H1 (cell line): Measurements from ENCODE around the gene FAM193A. TPM values are rescaled to one million over a fixed set of nuclear protein-coding genes. Genes with fewer than 3 reads are reported as not detected.

Experiments
- CTCF ChIA-PET: fragments of 300-600 bp; sonication (Branson Sonifier 250); formaldehyde crosslinking; loops from one replicate; lab custom pipeline; 2021; ENCODE audit not compliant: partially characterized antibody; lab: Charles Lee
- POLR2A ChIA-PET: fragments of 300-600 bp; sonication (Branson Sonifier 250); formaldehyde crosslinking; loops from one replicate; lab custom pipeline; 2021; ENCODE audit warnings: inconsistent platforms; ENCODE audit not compliant: partially characterized antibody; lab: Charles Lee
- DNase-seq, 2 experiments: peaks; one replicate each; pipeline versions ENCODE4 v3.0.0 to v3.0.0-alpha.2; 2010 to 2022; ENCODE audit warnings: low spot score in 2 of 2, low read depth in 1 of 2, mixed read lengths in 1 of 2
- FAIRE-seq: peaks from 2 replicates; lab custom pipeline; 2011; peaks lifted over from hg19 to GRCh38; lab: Jason Lieb, UNC
- H2AFZ ChIP-seq: 2 replicates; pipeline ENCODE4 v1.8.1; 2012; ENCODE audit warnings: low read length, inconsistent platforms
- H2AK5ac ChIP-seq: 2 replicates; pipeline ENCODE4 v1.6.1; 2013; ENCODE audit warnings: low read depth, low read length
- H2BK120ac ChIP-seq: replicated peaks from 2 replicates; pipeline ENCODE3; 2013; ENCODE audit warnings: low read depth, low read length, inconsistent platforms
- H2BK12ac ChIP-seq: 2 replicates; pipeline ENCODE4 v1.6.1; 2013; ENCODE audit warnings: low read depth, low read length
- H2BK15ac ChIP-seq: 2 replicates; pipeline ENCODE4 v1.6.1; 2013; ENCODE audit warnings: low read length
- H2BK20ac ChIP-seq: 2 replicates; pipeline ENCODE4 v1.6.1; 2013; ENCODE audit warnings: low read length
- H2BK5ac ChIP-seq: 2 replicates; pipeline ENCODE4 v1.6.1; 2013; ENCODE audit warnings: low read depth, low read length
- H3K14ac ChIP-seq: 2 replicates; pipeline ENCODE4 v1.6.1; 2013; ENCODE audit warnings: inconsistent platforms; ENCODE audit not compliant: insufficient read length
- H3K18ac ChIP-seq: 2 replicates; pipeline ENCODE4 v1.6.1; 2013; ENCODE audit warnings: low read length; ENCODE audit errors: extremely low read depth
- H3K23ac ChIP-seq: 2 replicates; pipeline ENCODE4 v1.6.1; 2013; ENCODE audit warnings: inconsistent platforms; ENCODE audit not compliant: insufficient read length
- H3K23me2 ChIP-seq: 2 replicates; pipeline ENCODE4 v1.6.1; 2013; ENCODE audit warnings: low read depth, low read length
- H3K27ac ChIP-seq: 2 replicates; pipeline ENCODE4 v1.6.1; 2011; ENCODE audit warnings: low read depth, low read length, inconsistent platforms
- H3K27me3 ChIP-seq, 4 experiments: replicated peaks in 1 of 4; 1 replicate in 1 of 4; 2 replicates in 3 of 4; pipeline versions ENCODE4 v1.6.1 to v1.8.1; 2011 to 2013; ENCODE audit warnings: low read length in 3 of 4, mild to moderate bottlenecking in 3 of 4, inconsistent platforms in 2 of 4, mixed read lengths in 2 of 4, moderate library complexity in 1 of 4; ENCODE audit not compliant: control insufficient read depth in 3 of 4, insufficient read depth in 3 of 4; ENCODE audit errors: extremely low read depth in 1 of 4
- H3K36me3 ChIP-seq, 4 experiments: 2 replicates each; pipeline versions ENCODE4 v1.6.1 to v1.8.1; 2011 to 2013; ENCODE audit warnings: mild to moderate bottlenecking in 4 of 4, low read length in 3 of 4, moderate library complexity in 2 of 4, control low read depth in 1 of 4, inconsistent platforms in 1 of 4; ENCODE audit not compliant: insufficient read depth in 4 of 4, control insufficient read depth in 2 of 4
- H3K4ac ChIP-seq: replicated peaks from 2 replicates; pipeline ENCODE3; 2013; ENCODE audit warnings: low read length, low read depth, mixed read lengths, inconsistent platforms; ENCODE audit not compliant: insufficient read length
- H3K4me1 ChIP-seq, 4 experiments: replicated peaks in 1 of 4; 1 replicate in 1 of 4; 2 replicates in 3 of 4; pipeline versions ENCODE4 v1.6.1 to v1.8.1; 2011 to 2013; ENCODE audit warnings: low read length in 3 of 4, inconsistent platforms in 2 of 4, mixed read lengths in 1 of 4; ENCODE audit not compliant: insufficient read depth in 4 of 4, control insufficient read depth in 3 of 4
- H3K4me2 ChIP-seq, 2 experiments: 2 replicates each; pipeline versions ENCODE4 v1.6.1 to v1.8.1; 2011 to 2013; ENCODE audit warnings: low read depth in 2 of 2, low read length in 2 of 2, control low read depth in 1 of 2, inconsistent platforms in 1 of 2, mild to moderate bottlenecking in 1 of 2; ENCODE audit not compliant: insufficient read depth in 1 of 2
- H3K4me3 ChIP-seq, 4 experiments: fragments of 200-600, 300-600 bp in 1 of 4; sonication (generic), shearing (Covaris generic), sonication (Bioruptor Twin) in 1 of 4; 2 replicates each; pipeline versions ENCODE4 v1.5.1 to v1.8.1; 2011 to 2016; ENCODE audit warnings: low read length in 4 of 4, low read depth in 3 of 4, control low read depth in 2 of 4, inconsistent platforms in 2 of 4, mild to moderate bottlenecking in 2 of 4, mixed read lengths in 1 of 4, moderate library complexity in 1 of 4; ENCODE audit not compliant: insufficient read depth in 2 of 4; ENCODE audit errors: extremely low read depth in 1 of 4
- H3K56ac ChIP-seq: replicated peaks from 2 replicates; pipeline ENCODE3; 2013; ENCODE audit warnings: low read depth, mild to moderate bottlenecking, mixed read lengths, low read length, inconsistent platforms; ENCODE audit not compliant: insufficient read length
- H3K79me1 ChIP-seq: 2 replicates; pipeline ENCODE4 v1.6.1; 2013; ENCODE audit warnings: low read depth, low read length, control low read depth
- H3K79me2 ChIP-seq, 2 experiments: 2 replicates each; pipeline versions ENCODE4 v1.6.1 to v1.8.1; 2012 to 2013; ENCODE audit warnings: low read length in 2 of 2, mild to moderate bottlenecking in 2 of 2, inconsistent platforms in 1 of 2; ENCODE audit not compliant: insufficient read depth in 2 of 2, control insufficient read depth in 1 of 2
- H3K9ac ChIP-seq, 4 experiments: replicated peaks in 1 of 4; 1 replicate in 1 of 4; 2 replicates in 3 of 4; pipeline versions ENCODE4 v1.6.1 to v1.8.1; 2011 to 2013; ENCODE audit warnings: low read depth in 3 of 4, low read length in 3 of 4, control low read depth in 2 of 4, mild to moderate bottlenecking in 2 of 4, moderate library complexity in 2 of 4, inconsistent platforms in 1 of 4; ENCODE audit errors: extremely low read depth in 1 of 4
- H3K9me3 ChIP-seq, 2 experiments: 2 replicates each; pipeline versions ENCODE4 v1.6.1 to v1.8.1; 2012 to 2013; ENCODE audit warnings: mild to moderate bottlenecking in 2 of 2, moderate library complexity in 2 of 2, control low read depth in 1 of 2, inconsistent platforms in 1 of 2, low read depth in 1 of 2, low read length in 1 of 2, mixed read lengths in 1 of 2; ENCODE audit not compliant: insufficient read depth in 2 of 2
- H4K20me1 ChIP-seq, 2 experiments: replicated peaks in 1 of 2; 2 replicates each; pipeline versions ENCODE3 to v1.8.1; 2011 to 2013; ENCODE audit warnings: inconsistent platforms in 2 of 2, low read length in 2 of 2, mild to moderate bottlenecking in 1 of 2; ENCODE audit not compliant: insufficient read depth in 2 of 2, control insufficient read depth in 1 of 2
- H4K5ac ChIP-seq: 2 replicates; pipeline ENCODE4 v1.6.1; 2013; ENCODE audit warnings: low read length, low read depth, mixed read lengths, inconsistent platforms; ENCODE audit not compliant: insufficient read length
- H4K8ac ChIP-seq: 2 replicates; pipeline ENCODE4 v1.8.0; 2013; ENCODE audit warnings: mild to moderate bottlenecking, moderate library complexity, low read length, inconsistent platforms; ENCODE audit not compliant: insufficient read depth; ENCODE audit errors: extremely low read depth
- H4K91ac ChIP-seq: replicated peaks from 2 replicates; pipeline ENCODE3; 2013; ENCODE audit warnings: low read length, mixed read lengths, inconsistent platforms; ENCODE audit not compliant: insufficient read length
- ASH2L ChIP-seq: fragments of 200-600, 300-600 bp; sonication (generic); IDR thresholded peaks from one replicate; pipeline ENCODE4 v1.7.1; 2017; ENCODE audit warnings: low read length
- BACH1 ChIP-seq: IDR thresholded peaks from 2 replicates; pipeline ENCODE4 v1.6.1; 2012; ENCODE audit warnings: low read length, improper control_type of control experiment
- CBX8 ChIP-seq: fragments of 300-800, 300-1000 bp; sonication (generic); IDR thresholded peaks from 2 replicates; pipeline ENCODE4 v1.7.1; 2016; ENCODE audit warnings: low read depth, low read length, borderline replicate concordance
- CHD2 ChIP-seq: IDR thresholded peaks from 2 replicates; pipeline ENCODE4 v1.6.1; 2012; ENCODE audit warnings: low read length, improper control_type of control experiment
- CREB1 ChIP-seq: IDR thresholded peaks from 2 replicates; pipeline ENCODE4 v1.6.1; 2012; ENCODE audit warnings: inconsistent platforms
- EZH2 ChIP-seq: fragments of 200-600 bp; sonication (generic); IDR thresholded peaks from 2 replicates; pipeline ENCODE4 v1.7.1; 2012; ENCODE audit warnings: low read depth, mild to moderate bottlenecking, moderate library complexity, low read length, inconsistent platforms; ENCODE audit not compliant: severe bottlenecking
- HDAC6 ChIP-seq: IDR thresholded peaks from one replicate; pipeline ENCODE4 v1.7.1; 2012; ENCODE audit warnings: low read depth, mild to moderate bottlenecking, inconsistent platforms, low read length, moderate library complexity
- JUND ChIP-seq: IDR thresholded peaks from 2 replicates; pipeline ENCODE4 v1.6.1; 2011; ENCODE audit warnings: mild to moderate bottlenecking, improper control_type of control experiment, low read length
- POLR2AphosphoS5 ChIP-seq: IDR thresholded peaks from 2 replicates; pipeline ENCODE4 v1.6.1; 2011; ENCODE audit warnings: low read depth, low read length
- POU5F1 ChIP-seq: IDR thresholded peaks from 2 replicates; pipeline ENCODE4 v1.6.1; 2011; ENCODE audit warnings: low read depth, mild to moderate bottlenecking, low read length, moderate library complexity
- RFX5 ChIP-seq: IDR thresholded peaks from 2 replicates; pipeline ENCODE4 v1.6.1; 2011; ENCODE audit warnings: low read depth, low read length, improper control_type of control experiment, borderline replicate concordance
- SAP30 ChIP-seq: fragments of 300-600 bp; sonication (generic); IDR thresholded peaks from 2 replicates; pipeline ENCODE4 v1.7.1; 2012; ENCODE audit warnings: low read length, moderate library complexity, mild to moderate bottlenecking, inconsistent platforms; ENCODE audit not compliant: insufficient read depth, insufficient replicate concordance
- SIX5 ChIP-seq: IDR thresholded peaks from 2 replicates; pipeline ENCODE4 v1.6.1; 2011; ENCODE audit warnings: mild to moderate bottlenecking, low read depth, low read length
- SP4 ChIP-seq: IDR thresholded peaks from 2 replicates; pipeline ENCODE4 v1.6.1; 2012; ENCODE audit warnings: low read length, inconsistent platforms
- TAF7 ChIP-seq: optimal IDR thresholded peaks from 2 replicates; pipeline ENCODE3; 2011; ENCODE audit warnings: low read depth, mild to moderate bottlenecking, inconsistent platforms, low read length, moderate library complexity, borderline replicate concordance
- TCF12 ChIP-seq: IDR thresholded peaks from 2 replicates; pipeline ENCODE4 v1.6.1; 2011; ENCODE audit warnings: low read depth, mild to moderate bottlenecking, low read length
- WGBS, 2 experiments: shearing (Covaris generic) in 1 of 2; methylation state at CpG; one replicate each; pipeline versions ENCODE4 v1.1.6 to v1.1.7; 2013 to 2015; ENCODE audit warnings: low lambda C conversion rate in 2 of 2, mixed read lengths in 2 of 2, inconsistent platforms in 1 of 2, low coverage in 1 of 2, missing lambda C conversion rate in 1 of 2; ENCODE audit not compliant: insufficient replicate concordance in 2 of 2, insufficient coverage in 1 of 2, insufficient read length in 1 of 2; ENCODE audit errors: extremely low coverage in 1 of 2, missing lambda C conversion rate in 1 of 2; 5-methylcytosine and 5-hydroxymethylcytosine counted together
- polyA plus RNA-seq, 7 experiments: library from polyadenylated mRNA; depleted of rRNA in 3 of 7; stranded (reverse) in 5 of 7; unstranded in 2 of 7; fragments of >200 nt in 5 of 7; fragments of 200-250 nt in 2 of 7; gene quantifications; 1 replicate in 5 of 7; 2 replicates in 1 of 7; 4 replicates in 1 of 7; pipeline versions ENCODE4 v1.2.1 to v1.2.3, GENCODE V29; 2011 to 2013; ENCODE audit warnings: missing spikeins in 2 of 7, mixed read lengths in 2 of 7
- total RNA-seq: library from RNA; stranded (reverse); fragmentation: NEBNext Ultra II Directional; extraction: Animal tissue kit (Norgen Biotek cat#: 25700); gene quantifications from 2 replicates; pipeline ENCODE4 v1.2.1, GENCODE V29; 2021

FAM193A gene
- total and polyA plus RNA-seq, 2 of the 8 experiments (the other 6 are each of a cell fraction or from before 2014, with no cell fraction given), result 8.7 to 26.2 TPM

DNA sequence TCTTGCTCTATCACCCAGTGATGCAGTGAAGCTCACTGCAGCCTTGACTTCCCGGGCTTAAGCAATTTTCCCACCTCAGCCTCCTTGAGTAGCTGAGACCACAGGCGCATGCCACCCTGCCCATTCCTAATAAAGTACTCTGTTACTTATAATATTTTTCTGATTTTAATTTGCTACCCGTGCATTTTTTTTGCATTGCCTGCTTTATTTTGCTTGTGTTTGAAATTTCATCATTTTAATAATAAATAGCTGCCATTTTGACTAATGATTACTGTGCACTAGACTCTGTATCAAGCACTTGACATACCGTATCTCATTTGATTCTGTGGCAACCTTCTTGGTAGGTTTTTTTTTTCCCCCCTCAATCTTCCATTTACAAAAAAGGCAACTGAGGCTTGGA lies 41.7 kb downstream of the FAM193A start:
- H2BK15ac ChIP-seq, result no peak overlapping the region
- CTCF ChIA-PET, result interaction anchor here (1.9 to 2.2 kb wide), 2 partner anchors 9 to 19 kb away, joined by 5 read pairs; no protein-coding TSS in a partner anchor
- no peak overlapping the region for H3K4me2 ChIP-seq
- peaks cover 18% of the 10 kb centered on the region for H3K79me1 ChIP-seq
- H2AK5ac ChIP-seq, result no peak overlapping the region
- peaks cover 0 to 3% (median 3%) of the 10 kb centered on the region in 4 experiments for H3K4me1 ChIP-seq
- H3K4me3 ChIP-seq, result no peak overlapping the region
- no peaks in the 10 kb centered on the region for H3K27me3 ChIP-seq
- H3K14ac ChIP-seq, result no peak overlapping the region
- no peak overlapping the region for H4K5ac ChIP-seq
- H3K36me3 ChIP-seq, result no peaks in the 10 kb centered on the region; a peak in 1 of 8 replicates
- H3K9ac ChIP-seq, result no peak overlapping the region
- no peak overlapping the region for H3K4ac ChIP-seq
- WGBS, 2 experiments, result 95% methylated on average over 4 of the region's 4 CpGs; no CpG with 5 or more reads in 1 of the 2 experiments
- no peak overlapping the region for H3K18ac ChIP-seq
- H3K56ac ChIP-seq, result no peak overlapping the region
- POLR2A ChIA-PET, result interaction anchor here (0.6 to 1.0 kb wide), 2 partner anchors 11 to 22 kb away, joined by 3 to 4 read pairs; no protein-coding TSS in a partner anchor
- no peak overlapping the region for H4K91ac ChIP-seq
- no peak overlapping the region for H2AFZ ChIP-seq
- H3K79me2 ChIP-seq, result peaks cover 11 to 92% of the 10 kb centered on the region in 2 experiments
- no peak overlapping the region for H2BK5ac ChIP-seq
- H4K8ac ChIP-seq, result no peak overlapping the region
- no peaks in the 10 kb centered on the region for H3K23me2 ChIP-seq
- no peak overlapping the region for H3K23ac ChIP-seq
- no peak overlapping the region for H2BK120ac ChIP-seq
- peaks cover 4 to 21% of the 10 kb centered on the region in 2 experiments for H4K20me1 ChIP-seq
- no peak overlapping the region for H2BK20ac ChIP-seq
- no peaks in the 10 kb centered on the region for H3K9me3 ChIP-seq
- no peak overlapping the region for H2BK12ac ChIP-seq
- FAIRE-seq (no peak), DNase-seq (no peak)
- no peak overlapping the region for H3K27ac ChIP-seq
- TF ChIP-seq RFX5 (no peak), SP4 (no peak), JUND (no peak), TAF7 (no peak), ASH2L (no peak), EZH2 (no peak), POLR2AphosphoS5 (no peak), CREB1 (no peak), POU5F1 (no peak), CBX8 (no peak), SAP30 (no peak), HDAC6 (no peak), BACH1 (no peak), CHD2 (no peak), SIX5 (no peak), TCF12 (no peak)
